HG02852 (cell line): ENCODE measurements around the gene CELSR1.

Source experiments
- ATAC-seq: cut with Tn5 transposase; IDR thresholded peaks from one replicate; pipeline ENCODE4 v1.9.1; 2021; ENCODE audit warnings: mild to moderate bottlenecking, moderate library complexity; ENCODE audit not compliant: unreplicated experiment

CELSR1 gene

DNA sequence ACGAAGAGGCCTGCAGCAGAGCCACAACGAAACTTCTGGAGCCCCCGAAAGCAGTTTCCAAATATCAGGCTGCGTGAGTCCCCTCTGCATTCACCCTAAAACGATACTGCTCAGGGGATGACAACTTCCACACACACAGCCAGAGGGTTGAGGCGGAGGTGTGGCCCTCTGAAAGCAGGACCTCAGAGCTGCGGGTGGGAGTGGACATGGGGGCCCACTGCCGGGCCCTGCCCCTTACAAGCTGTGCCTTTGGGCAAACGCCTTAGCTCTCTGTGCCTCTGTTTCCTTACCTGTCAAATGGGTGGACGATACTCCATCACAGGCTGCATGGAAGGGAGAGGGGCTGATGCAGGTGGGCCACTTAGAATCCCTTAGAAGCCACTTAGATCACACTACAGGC, 148.8 kb downstream of the CELSR1 start:
- no peak for ATAC-seq

DNA sequence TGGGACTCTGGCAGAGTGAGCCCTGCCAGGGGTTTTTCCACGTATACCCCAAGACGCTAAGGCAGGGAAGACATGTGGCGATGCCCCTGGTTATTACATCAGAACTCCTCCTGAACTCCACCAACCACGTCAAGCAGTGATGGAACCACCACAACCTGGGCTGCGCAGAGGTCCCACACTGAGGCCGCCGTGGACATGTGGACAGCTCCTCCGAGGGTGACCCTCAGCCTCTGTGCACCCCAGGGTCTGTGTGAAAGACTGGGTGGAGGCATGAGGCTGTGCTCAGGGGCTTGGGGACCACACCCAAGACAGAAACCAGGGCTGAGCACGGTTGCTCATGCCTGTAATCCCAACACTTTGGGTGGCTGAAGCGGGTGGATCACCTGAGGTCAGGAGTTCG, 149.7 kb downstream of the CELSR1 start:
- no peak for ATAC-seq

DNA sequence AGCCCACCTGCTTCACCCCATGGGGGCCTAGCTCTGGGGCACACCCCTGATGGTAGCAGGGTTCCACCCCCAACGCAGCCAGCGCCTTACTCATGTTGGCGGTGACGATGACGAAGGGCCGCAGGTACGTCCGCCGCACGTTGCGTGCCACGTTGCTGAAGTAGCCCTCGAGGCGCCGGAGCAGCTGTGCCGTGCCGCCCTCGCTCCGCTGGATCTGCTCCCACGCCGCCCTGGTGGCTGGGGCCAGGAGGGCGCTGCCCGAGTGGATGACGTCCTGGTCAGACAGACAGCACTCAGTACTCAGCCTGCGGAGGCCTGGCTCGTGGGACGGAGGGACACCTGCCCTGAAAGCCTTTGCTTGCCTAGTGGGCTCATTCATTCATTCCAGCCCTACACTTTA, 151.1 kb downstream of the CELSR1 start:
- no peak for ATAC-seq

DNA sequence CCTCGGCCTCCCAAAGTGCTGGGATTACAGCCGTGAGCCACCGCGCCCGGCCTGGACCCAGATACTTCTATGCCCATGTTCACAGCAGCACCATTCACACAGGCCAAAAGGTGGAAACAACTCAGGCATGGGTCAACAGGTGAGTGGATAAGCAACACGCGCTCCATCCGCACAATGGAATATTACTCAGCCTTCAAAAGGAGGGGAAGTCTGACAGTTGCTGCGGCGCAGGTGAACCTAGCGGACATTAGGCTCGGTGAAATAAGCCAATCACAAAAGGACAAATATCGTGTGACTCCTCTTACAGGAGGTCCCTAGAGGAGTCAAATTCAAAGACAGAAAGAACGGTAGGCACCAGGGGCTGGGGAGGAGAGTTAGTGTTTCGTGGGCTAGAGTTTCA, 154.9 kb downstream of the CELSR1 start:
- no peak for ATAC-seq

DNA sequence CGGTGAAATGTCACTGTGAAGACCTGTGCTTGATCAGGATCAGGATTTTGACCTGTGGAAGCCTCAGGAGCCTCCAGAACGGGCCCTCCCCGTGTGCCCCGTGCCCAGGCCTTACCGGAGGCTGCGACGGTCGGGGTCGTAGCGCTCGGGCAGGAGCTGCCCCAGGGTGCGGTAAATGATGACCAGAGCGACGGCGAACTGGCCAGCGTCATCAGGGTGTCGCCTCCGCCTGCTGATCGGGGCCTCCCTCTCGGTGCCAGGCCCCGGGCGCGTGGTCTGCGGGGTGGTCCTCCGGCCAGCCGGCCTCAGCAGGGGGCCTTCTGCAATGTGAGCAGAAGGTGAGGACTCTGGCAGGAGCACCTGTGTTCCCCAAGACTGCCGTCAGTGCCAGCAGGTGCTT, 155.7 kb downstream of the CELSR1 start:
- no peak for ATAC-seq

DNA sequence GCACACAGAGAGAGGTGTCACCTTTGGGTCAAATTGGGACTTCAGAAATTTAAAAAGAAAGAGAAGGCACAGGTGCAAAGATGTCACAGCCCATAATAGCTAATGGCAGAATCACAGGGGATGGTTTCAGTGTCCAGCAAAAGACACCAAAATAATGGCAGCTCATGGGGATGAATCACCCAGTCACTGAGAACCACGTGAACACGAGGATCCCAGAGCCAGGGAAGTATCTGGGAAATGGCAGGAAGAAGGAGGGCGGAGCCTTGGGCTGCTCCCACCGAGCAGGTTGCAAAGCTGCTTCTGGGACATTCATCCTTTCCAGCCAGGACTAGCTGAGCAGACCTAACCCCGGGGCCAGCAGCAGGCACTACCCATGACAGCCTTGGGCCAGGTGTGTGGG, 156.3 kb downstream of the CELSR1 start:
- ATAC-seq: no peak

DNA sequence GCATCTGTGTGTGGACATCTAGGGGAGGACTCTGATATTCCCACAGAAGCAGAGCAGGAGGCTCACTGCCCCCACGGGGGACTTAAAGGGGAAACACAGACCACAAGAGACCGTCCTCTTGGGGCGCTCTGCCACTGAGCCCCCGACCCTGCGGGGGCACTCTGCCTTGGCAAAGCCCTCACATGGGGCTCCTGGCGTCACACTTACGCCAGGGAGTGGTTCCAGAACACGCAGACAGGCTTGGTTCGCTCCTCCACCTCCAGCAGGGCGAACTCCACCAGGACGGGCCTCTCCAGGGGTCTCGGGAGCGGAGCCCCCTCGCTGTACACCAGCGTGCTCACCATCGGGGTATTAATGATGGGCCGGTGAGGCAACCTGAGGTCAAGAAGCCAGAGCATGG, 156.8 kb downstream of the CELSR1 start:
- no peak for ATAC-seq

DNA sequence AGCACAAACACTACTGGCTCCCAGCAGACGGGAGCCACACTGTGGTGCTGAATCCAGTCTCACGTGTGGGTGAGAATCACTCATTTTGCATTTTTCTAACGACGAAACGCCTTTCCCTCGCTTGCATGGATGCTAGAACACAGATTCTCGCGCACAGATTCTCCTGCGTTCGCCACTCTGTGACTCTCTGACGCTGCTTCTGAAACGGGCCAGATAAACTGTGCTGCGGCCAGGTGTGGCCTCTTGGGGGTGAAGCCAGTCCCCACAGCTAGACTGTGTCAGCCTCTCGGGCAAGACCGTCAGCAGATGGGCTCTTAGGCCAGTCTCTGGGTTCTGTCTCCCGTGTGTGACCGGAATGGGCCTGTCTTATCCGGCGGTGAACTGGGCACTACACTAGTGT, 157.4 kb downstream of the CELSR1 start:
- no peak for ATAC-seq

DNA sequence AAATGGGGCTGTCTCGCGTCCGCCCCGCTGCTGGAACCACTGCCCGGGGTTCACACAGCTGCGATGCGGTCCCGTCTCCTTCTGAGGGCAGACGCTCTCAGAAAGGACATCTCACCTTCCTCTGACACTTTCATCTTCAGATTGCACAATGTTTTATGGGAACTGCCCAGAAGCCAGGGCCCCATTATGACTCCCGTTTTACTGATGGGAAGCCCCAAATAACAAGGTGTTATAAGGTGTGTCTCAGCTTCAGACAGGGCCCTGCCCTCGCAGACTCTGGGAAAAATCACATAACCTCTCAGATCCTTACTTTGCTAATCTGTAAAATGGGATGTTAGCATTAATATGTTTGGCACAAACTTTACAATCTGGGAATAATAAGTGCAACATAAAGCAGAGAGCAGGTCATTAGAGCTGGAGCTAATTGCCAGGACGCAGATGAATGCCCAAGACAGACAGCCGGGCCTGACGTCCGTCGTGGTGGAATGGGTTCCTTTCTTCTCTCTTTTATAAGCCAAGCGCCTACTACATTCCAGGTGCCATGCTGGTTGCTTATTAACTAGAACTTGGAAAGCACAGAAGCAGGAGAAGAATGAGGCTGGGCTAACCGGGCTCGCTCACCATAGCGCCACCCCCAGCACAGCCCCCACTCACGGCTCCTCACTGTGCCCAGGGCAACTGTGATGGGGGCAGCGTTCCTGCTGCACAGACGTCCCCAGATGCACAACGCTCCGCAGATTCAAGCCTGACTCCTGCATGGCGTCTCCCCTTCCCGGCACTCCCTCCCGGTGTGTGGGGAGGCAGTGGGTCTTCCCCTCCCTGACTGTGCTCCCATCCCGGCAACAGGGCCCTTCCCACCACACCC, 158.1 kb downstream of the CELSR1 start:
- ATAC-seq: no peak

DNA sequence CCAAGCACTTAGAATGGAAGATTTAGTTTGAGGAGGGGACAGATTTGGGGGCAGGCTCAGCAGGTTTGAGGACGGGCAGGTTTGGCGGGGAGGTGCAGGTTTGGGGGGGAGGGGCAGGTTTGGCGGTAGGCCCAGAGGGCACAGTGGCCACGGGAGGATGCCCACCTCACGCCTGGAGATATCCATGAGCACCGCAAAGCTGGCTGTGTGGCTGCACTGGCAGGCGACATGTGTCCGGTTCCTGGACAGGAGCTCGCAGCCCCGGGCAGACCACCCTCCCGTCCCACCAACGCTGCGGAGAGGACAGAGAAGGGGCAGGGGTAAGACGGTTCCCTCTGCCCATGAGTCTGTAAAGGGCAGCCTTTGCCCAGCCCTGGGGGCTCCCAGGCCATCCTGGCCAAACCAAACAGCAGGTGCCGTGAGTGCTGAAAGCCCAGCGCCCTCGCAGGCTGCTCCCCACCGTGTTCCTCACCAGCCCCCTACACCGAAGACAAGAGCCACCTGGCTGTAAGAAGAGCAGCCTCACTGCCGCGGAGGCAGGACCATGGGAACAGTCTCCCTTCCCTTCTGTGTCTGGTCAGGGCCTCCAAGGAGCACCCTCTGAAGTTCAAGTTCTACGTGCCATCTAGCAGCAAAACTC, 158.9 kb downstream of the CELSR1 start:
- no peak for ATAC-seq

DNA sequence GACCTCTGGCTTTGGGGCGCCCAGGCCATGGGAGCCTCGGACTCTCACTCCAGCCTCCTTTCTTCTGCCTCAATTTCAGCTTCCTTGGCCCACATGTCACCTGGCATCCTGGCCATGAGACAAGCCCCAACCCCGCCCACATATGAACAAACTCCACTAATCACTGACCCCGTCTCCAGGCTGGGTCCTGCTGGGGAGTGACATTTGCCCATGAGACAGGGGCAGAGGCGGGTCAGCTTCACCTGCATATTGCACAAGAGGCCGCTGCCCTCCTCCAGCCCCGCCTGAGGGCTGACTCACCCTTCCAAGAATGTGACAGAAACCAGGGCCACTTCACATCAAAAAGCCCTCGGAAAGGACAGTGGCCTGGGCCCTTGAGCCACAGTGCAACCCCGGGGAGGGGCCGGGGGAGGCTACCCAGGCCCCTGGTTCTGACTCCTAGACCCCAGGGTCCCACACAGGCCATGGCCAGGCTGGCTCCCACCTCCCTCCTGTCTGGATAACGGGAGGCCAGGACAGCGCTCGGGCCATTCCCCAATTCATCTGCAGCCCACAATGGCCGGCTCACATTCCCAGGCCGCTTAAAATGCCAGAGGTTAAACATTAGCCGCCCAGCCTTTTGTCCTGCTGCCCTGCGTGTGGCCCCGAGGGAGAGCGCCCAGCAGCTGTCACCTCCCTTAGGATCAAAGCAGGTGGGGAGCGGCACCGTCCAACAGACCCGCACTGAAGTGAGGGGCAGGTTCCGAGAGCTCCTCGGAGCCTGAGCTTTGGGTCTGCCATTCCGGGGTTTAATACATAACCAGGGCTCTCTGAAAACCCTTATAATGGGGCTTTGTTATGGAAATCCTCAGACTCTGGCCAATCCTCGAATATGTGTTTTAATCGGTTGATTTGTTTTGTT, 159.6 kb downstream of the CELSR1 start:
- no peak for ATAC-seq

DNA sequence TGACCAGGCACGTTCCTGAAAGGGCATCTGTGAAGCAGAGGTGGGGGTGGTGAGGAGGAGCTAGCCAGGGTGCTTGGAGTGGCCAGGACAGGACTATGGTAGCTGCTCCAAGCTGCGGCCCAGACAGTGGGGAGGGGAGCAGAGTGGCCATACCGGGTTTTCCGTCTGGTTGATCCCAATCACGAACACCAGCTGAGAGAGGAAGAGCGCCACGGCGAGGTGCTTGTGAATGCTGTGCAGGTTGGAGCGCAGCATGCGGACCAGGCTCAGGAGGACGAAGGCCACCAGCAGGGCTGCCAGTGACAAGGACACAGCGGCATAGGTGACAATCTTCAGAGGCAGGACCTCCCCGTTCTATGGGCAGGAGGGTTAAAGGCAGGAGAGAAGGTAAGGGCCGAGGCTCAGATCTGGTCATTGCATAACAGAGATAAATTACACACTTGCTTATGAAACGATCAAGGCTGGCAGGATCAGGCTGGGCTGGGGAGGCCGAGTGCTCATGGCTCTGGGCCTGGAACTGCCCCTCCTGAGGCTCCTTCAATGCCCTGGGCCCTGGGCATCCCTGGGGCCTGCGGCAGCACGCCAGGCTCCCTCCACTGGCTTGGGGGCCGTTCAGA, 160.4 kb downstream of the CELSR1 start:
- ATAC-seq: no peak

DNA sequence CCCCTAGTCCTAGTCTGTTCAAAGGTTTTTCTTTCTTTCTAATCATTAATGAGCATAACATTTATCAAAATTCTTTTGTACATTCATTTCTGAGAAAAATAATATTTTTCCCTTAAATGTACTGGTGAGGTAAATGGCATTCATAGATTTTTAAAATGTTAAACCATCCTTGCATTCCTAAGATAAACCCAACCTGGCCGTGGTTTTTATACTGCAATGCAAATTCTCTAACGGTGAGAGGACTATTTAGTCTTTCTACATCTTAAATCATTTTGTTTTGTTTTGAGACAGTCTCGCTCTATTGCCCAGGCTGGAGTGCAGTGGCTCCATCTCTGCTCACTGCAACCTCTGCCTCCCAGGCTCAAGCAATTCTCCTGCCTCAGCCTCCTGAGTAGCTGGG, 161.3 kb downstream of the CELSR1 start:
- ATAC-seq: no peak

DNA sequence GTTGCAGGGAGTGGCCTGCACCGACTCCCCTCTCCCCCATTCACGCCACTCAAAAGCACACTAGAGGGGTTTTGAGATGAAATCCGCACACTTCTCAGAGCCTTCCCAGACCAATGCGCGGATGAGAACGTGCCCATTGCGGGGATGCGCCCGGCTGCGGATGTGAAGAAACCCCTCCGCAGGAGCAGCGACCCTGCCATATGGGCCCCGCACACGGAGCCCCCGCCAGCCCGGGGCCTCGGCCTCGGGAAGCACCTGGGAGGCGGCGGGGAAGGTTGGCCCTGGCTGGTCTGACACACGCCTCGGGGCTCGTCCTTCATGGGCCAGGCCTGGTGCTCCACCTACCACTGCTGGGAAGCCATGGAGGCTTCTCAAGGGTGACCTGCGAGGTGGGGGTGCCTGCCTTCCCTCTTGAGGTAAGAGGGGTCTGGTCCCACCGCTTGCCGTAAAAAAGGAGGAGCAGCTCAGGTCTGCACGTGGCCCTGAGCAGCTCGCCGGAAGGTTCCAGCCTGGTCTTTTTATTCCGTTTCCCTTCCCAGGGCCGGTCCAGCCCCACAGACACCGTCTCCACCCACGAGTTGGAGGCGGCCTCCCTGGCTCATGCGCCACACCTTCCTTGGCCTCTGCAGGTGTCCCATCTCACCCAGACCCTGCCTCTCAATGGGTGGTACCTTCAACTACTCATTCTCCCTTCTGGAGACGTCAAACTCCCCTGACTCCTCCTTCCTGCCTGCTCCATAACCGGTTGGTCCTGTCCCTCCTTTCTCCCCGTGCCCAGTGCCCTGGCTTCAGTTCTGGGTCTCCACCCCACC, 162.6 kb downstream of the CELSR1 start:
- no peak for ATAC-seq

DNA sequence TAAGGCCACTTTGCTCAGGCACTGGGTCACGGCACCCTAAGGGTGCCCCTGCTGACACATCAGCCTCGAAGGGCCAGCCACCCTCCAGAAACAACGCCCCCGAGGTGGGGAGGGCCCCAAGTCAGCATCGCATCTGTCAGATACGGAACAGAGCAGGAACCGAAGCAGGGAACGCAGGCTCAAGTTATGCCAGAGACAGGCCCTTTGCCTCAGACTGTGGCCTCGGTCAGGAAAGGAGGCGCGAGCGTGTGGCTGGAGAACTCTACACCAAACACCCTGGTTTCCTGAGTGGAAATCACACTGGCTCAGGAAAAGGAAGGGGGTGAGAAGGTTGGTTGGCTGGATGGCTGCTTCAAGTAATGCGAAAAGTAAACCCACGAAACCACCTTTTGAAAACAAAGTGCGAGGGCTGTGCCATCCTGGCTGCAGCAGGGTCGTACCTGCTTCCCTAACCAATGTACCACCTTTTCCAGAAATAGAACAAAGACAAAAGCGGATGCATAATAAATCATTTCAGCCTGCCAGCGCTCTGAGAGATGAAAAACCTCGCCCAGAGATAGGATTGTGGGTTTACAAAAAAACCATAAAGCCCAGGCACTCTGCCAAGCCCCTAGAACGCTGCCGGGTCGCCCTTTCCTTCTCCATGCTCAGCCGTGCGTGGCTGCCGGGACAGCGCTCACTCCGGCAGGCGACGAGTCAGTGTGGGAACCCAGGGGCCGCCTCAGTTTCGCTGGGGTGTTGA, 163.3 kb downstream of the CELSR1 start:
- ATAC-seq: no peak

DNA sequence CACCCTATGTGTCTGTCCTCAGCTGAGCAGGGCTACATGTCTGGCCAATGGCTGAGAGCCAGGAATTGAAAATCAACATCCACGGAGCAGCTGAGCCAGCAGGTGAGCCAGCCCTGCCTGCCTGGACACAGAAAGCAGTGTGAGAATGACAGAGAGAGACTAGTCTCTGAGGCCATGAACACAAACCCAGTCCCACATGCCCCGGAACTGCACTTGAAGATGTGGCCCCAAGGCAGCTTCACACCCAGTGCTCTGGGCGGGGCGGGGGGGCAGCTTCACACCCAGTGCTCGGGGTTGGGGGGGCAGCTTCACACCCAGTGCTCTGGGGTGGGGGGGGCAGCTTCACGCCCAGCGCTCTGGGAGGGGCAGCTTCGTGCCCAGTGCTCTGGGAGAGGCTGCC, 164.3 kb downstream of the CELSR1 start:
- ATAC-seq: no peak

DNA sequence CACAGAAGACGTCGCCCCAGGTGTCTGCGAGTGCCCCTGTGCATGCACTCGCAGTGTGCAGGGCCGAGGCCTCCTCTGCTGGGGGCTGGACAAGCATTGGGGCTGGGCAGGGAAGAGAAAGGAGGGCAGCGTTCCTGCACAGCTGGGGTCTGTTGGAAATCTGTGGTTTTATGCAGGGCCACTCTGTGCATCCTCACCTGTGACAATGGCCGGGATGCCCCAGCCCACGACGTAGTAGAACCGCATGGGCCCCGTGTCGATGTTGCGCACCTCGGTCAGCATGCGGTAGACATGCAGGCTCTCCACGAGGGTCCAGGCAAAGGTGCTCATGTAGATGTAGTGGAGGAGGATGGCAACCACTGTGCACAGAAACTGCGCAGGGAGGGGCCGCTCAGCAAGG, 164.7 kb downstream of the CELSR1 start:
- ATAC-seq: no peak

DNA sequence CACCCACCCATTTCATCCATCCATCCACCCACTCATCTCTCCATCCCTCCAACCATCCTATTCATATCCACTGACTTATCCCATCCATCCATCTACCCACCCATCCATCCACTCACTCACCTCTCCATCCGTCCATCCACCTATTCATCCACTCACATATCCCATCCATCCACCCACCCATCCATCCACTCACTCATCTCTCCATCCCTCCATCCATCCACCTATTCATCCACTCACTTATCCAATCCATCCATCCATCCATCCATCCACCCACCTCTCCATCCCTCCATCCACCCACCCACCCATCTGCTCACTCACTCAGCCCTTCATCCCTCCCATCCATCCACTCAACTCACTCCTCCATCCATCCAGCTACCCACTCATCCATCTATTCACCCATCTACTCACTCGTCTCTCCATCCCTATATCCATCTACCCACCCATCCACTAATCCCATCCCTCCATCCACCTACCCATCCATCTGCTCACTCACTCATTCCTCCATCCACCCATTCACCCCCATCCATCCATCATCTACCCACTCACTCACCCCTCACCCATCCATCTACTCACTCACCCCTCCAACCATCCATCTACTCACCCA, 165.7 kb downstream of the CELSR1 start:
- ATAC-seq: no peak

DNA sequence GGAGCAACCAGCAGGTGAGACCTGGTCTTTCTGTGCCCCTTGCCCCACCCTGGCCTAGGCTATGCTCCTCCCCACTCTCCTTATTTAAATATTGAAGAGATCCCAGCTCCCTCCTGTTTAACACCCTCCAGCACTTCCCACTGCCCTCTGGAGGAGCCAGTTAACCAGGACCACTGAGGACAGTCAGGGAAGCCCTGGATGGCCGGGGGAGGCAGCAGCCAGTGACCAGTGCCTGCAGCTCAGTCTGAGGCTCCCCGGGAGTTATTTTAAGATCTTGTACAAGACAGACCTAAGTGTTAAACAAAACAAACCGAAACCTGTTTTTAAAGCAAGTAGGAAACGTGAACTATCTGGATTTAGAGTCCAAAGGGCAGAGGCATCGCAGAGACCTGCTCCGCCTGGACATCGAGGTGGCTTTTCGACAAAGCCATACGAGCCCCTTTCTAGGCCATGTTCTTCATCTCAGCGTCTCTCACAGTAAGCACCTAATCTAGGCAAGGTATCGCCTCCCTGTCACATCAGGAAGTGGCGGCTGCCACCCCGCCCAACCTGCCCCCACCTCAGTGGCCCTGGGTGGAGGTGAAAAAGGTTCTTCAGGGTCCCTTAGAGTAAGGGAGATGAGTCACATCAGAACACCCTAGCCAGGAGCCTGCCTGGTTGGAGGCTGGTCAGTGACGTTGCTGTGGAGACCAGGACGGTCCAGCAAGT, 166.7 kb downstream of the CELSR1 start:
- no peak for ATAC-seq
